K562 (cell line): ENCODE measurements around the gene SCAMP3. TPM values are rescaled to one million over a fixed set of nuclear protein-coding genes. Genes with fewer than 3 reads are reported as not detected.

Source experiments
- ARHGAP35 ChIP-seq: fragments of 450-650 bp; IDR thresholded peaks from 2 replicates; pipeline ENCODE4 v1.6.1; 2018; ENCODE audit not compliant: partially characterized antibody
- ATF6 ChIP-seq: sonication (generic); formaldehyde crosslinking; IDR thresholded peaks from 2 replicates; pipeline ENCODE4 v1.4.0; 2020; ENCODE audit warnings: mild to moderate bottlenecking, missing genetic modification reagents
- BRD9 ChIP-seq: fragments of 450-650 bp; IDR thresholded peaks from 2 replicates; pipeline ENCODE4 v1.6.1; 2018; ENCODE audit warnings: low read depth; ENCODE audit not compliant: partially characterized antibody
- EP300 ChIP-seq: IDR thresholded peaks from 2 replicates; pipeline ENCODE4 v1.6.1; 2012; ENCODE audit warnings: low read length, improper control_type of control experiment
- GABPB2 ChIP-seq: fragments of 250-450 bp; sonication (Bioruptor Pico); conservative IDR thresholded peaks from 2 replicates; pipeline ENCODE4 v1.5.1; 2021; ENCODE audit warnings: mild to moderate bottlenecking
- GTF2E2 ChIP-seq: fragments of 200-800 bp; sonication (Bioruptor generic); IDR thresholded peaks from 2 replicates; pipeline ENCODE4 v1.6.1; 2016; ENCODE audit warnings: missing genetic modification characterization, missing compliant biosample characterization
- KAT8 ChIP-seq: fragments of 450-650 bp; IDR thresholded peaks from 2 replicates; pipeline ENCODE4 v1.6.1; 2016; ENCODE audit warnings: low read depth, mild to moderate bottlenecking
- L3MBTL2 ChIP-seq: fragments of 450-650 bp; IDR thresholded peaks from 2 replicates; pipeline ENCODE4 v1.6.1; 2016; ENCODE audit warnings: mild to moderate bottlenecking, moderate library complexity
- MAFG ChIP-seq: fragments of 450-650 bp; conservative IDR thresholded peaks from 2 replicates; pipeline ENCODE4 v1.6.1; 2016; ENCODE audit warnings: missing genetic modification characterization, missing compliant biosample characterization
- MCM3 ChIP-seq: fragments of 450-650 bp; IDR thresholded peaks from 2 replicates; pipeline ENCODE4 v1.6.1; 2016
- MTA3 ChIP-seq: fragments of 450-650 bp; formaldehyde crosslinking; IDR thresholded peaks from 2 replicates; pipeline ENCODE4 v1.6.1; 2017; ENCODE audit warnings: mild to moderate bottlenecking, borderline replicate concordance
- MYC ChIP-seq, 2 experiments: fragments of 250-450 bp in 1 of 2; sonication (Bioruptor Pico) in 1 of 2; IDR thresholded peaks; 2 replicates each; pipeline versions ENCODE4 v1.5.1 to v1.6.1; 2012 to 2021; ENCODE audit warnings: low read depth in 2 of 2, borderline replicate concordance in 1 of 2, improper control_type of control experiment in 1 of 2, low read length in 1 of 2, mild to moderate bottlenecking in 1 of 2, moderate library complexity in 1 of 2
- RBM14 ChIP-seq: fragments of 200-400 bp; formaldehyde crosslinking; IDR thresholded peaks from 2 replicates; pipeline ENCODE4 v1.6.1; 2018; ENCODE audit warnings: low read depth, mild to moderate bottlenecking, low read length, moderate library complexity, borderline replicate concordance; ENCODE audit not compliant: insufficient read depth
- SAFB ChIP-seq: fragments of 200-400 bp; formaldehyde crosslinking; IDR thresholded peaks from 2 replicates; pipeline ENCODE4 v1.6.1; 2017; ENCODE audit warnings: low read depth, low read length, borderline replicate concordance
- TARDBP ChIP-seq: fragments of 450-650 bp; IDR thresholded peaks from 2 replicates; pipeline ENCODE4 v1.6.1; 2016
- TRIM24 ChIP-seq, 2 experiments: fragments of 450-650 bp; IDR thresholded peaks; 2 replicates each; pipeline ENCODE4 v1.6.1; 2016
- ZNF134 ChIP-seq: fragments of 250-450 bp; sonication (Bioruptor Pico); conservative IDR thresholded peaks from 2 replicates; pipeline ENCODE4 v1.4.0; 2020
- ZNF174 ChIP-seq: fragments of 250-450 bp; sonication (Bioruptor Pico); IDR thresholded peaks from 2 replicates; pipeline ENCODE4 v1.4.0; 2020; ENCODE audit warnings: mild to moderate bottlenecking
- ZNF431 ChIP-seq: sonication (generic); formaldehyde crosslinking; IDR thresholded peaks from 2 replicates; pipeline ENCODE4 v1.8.0; 2022; ENCODE audit warnings: mild to moderate bottlenecking, missing genetic modification reagents
- ZNF511 ChIP-seq: sonication (generic); formaldehyde crosslinking; IDR thresholded peaks from 2 replicates; pipeline ENCODE4 v1.8.0; 2022; ENCODE audit warnings: mild to moderate bottlenecking, missing genetic modification reagents
- ZNF551 ChIP-seq: fragments of 250-450 bp; sonication (Bioruptor Pico); IDR thresholded peaks from 2 replicates; pipeline ENCODE4 v1.5.0; 2021; ENCODE audit warnings: mild to moderate bottlenecking, moderate library complexity
- polyA plus RNA-seq, 8 experiments: library from polyadenylated mRNA; depleted of rRNA in 4 of 8; stranded (reverse) in 5 of 8; unstranded in 3 of 8; fragments of >200 nt; fragmentation: Nextera tagmentation in 2 of 8; fragmentation: Illumina TruSeq in 1 of 8; extraction: Ambion mirVana in 2 of 8; extraction: Trizol in 1 of 8; gene quantifications; 2 replicates each; pipeline versions ENCODE4 v1.2.1 to v1.2.3, GENCODE V29; 2011 to 2014; ENCODE audit warnings: inconsistent platforms in 1 of 8, missing spikeins in 1 of 8
- total RNA-seq, 7 experiments: library from RNA; depleted of rRNA in 6 of 7; stranded (reverse); fragments of >200 nt in 6 of 7; fragmentation: Illumina TruSeq in 2 of 7; extraction: Trizol in 2 of 7; gene quantifications; 2 replicates each; pipeline versions ENCODE4 v1.2.1 to v1.2.3, GENCODE V29; 2011 to 2021; ENCODE audit warnings: low replicate concordance in 1 of 7
- TF ChIP-seq, protein P1 (sequence below): fragments of 450-650 bp; formaldehyde crosslinking; IDR thresholded peaks from 2 replicates; pipeline ENCODE4 v1.4.0; 2022; ENCODE audit warnings: missing genetic modification characterization

Gene SCAMP3
- total and polyA plus RNA-seq, 9 of the 15 experiments (the other 6 are each of a cell fraction or from before 2014, with no cell fraction given) = 14.2 to 131 (median 86.1) TPM

DNA sequence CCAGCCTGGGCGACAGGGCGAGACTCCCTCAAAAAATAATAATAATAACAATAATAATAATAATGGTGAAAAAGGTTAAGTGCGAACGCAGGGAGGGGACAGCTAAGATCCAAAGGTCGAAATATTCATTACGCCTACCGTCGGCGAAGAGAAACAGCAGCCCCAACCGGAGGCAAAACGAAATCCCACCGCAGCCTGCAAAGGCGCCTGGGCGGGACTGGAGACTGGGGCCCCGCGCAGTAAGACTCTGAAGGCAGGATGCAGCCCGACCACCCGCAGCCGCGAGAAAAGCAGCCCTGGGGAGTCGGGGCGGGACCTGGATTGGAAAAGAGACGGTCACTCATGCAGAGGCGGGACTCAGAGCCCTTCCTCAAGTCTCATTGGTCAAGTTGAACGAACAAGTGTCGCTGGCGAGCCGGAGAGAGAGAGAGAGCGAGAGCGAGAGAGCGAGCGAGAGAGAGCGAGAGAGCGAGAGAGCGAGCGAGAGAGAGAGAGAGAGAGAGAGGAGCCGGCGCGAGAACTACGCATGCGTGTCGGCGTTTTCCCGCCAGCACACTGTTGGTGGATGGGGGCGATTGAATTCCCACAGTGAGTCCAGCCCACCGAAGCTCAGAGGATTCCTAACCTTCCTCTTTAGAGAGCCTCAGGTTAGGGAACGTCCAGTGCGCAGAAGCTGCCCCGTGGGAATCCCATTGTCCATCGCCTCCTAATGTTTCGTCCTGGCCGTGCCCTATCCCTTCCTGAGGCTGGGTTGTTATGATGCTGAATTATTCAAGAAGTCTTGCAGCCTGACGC, 17.6 kb downstream of the SCAMP3 start (continued):
- peak; percentile 99 for TF ChIP-seq BRD9
- no peak; the same call in 1 of the 2 replicates for TF ChIP-seq GABPB2 (CRISPR knock-in tag)
- peak; percentile 87 to 95 for TF ChIP-seq TRIM24 (IDR thresholded peaks at IDR 0.05)
- TF ChIP-seq MYC (IDR thresholded peaks at IDR 0.05; ENCODE audit: low read depth, low read length) = peak; percentile 94
- TF ChIP-seq MYC (CRISPR knock-in tag; IDR thresholded peaks at IDR 0.05; ENCODE audit: borderline replicate concordance, low read depth) = no peak; the same call in 1 of the 2 replicates
- peak; percentile 98 for TF ChIP-seq MTA3
- peak; percentile 96 for TF ChIP-seq ZNF511 (CRISPR knock-in tag)
- no peak for TF ChIP-seq MAFG (tag)
- TF ChIP-seq TARDBP = peak; percentile 95
- peak; percentile 72 for TF ChIP-seq ARHGAP35
- TF ChIP-seq, protein P1, sequence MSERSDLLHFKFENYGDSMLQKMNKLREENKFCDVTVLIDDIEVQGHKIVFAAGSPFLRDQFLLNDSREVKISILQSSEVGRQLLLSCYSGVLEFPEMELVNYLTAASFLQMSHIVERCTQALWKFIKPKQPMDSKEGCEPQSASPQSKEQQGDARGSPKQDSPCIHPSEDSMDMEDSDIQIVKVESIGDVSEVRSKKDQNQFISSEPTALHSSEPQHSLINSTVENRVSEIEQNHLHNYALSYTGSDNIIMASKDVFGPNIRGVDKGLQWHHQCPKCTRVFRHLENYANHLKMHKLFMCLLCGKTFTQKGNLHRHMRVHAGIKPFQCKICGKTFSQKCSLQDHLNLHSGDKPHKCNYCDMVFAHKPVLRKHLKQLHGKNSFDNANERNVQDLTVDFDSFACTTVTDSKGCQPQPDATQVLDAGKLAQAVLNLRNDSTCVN (CRISPR knock-in tag) = peak; percentile 96; the same call in 1 of the 2 replicates
- peak; percentile 87 for TF ChIP-seq ZNF431 (CRISPR knock-in tag)
- TF ChIP-seq L3MBTL2 = peak; percentile 93
- TF ChIP-seq ATF6 (CRISPR knock-in tag) = peak; percentile 77; the same call in 1 of the 2 replicates
- no peak for TF ChIP-seq KAT8
- peak; percentile 71 for TF ChIP-seq EP300
- TF ChIP-seq GTF2E2 (tag) = peak; percentile 92
- no peak for TF ChIP-seq ZNF174 (CRISPR knock-in tag)
- no peak for TF ChIP-seq ZNF134 (CRISPR knock-in tag)
- no peak for TF ChIP-seq SAFB
- no peak for TF ChIP-seq ZNF551 (CRISPR knock-in tag)
- TF ChIP-seq MCM3 = no peak
- TF ChIP-seq RBM14 = no peak
